GM19351 (cell line): ENCODE results near the gene SELENOH.

Source experiments
- ATAC-seq: cut with Tn5 transposase; IDR thresholded peaks from one replicate; pipeline ENCODE4 v1.9.1; 2021; ENCODE audit warnings: mild to moderate bottlenecking, moderate library complexity; ENCODE audit not compliant: unreplicated experiment

SELENOH gene

DNA sequence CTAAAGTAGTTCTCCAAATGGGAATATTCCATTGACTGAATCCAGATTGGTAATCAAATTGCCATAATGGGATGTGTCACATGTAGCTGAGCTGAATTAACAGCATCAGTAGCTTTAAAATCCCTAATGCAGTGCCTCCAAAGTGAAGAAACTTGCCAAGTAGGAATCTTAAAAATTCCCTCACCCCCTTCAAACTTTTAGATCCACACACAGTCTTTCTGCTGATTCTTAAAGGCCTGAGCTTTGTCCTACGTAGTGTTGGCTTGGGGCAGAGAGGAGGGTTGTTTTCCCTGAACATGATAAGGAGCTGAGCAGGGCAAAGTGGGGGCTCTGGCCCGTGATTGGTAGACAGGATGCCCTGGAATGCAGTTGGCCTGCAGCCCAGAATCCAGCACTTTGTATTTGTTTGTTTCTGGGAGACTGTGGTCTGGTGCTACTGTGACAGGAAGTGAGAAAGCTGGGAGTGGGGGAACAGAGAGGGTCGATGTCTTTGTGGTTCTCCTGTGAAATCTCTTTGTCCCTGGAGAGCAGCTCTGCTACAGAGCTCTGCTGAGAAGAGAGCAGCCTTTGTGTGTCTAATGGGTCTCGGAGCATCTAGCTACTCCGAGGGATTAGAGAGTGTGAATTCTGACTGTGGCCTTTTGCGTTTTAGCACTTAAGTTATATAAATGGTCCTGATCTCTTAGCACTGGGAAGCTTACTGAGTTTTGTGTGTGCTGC is 37.2 kb downstream of the SELENOH start:
- no peak for ATAC-seq

GRCh38 chr11:57779276-57779675 is 38.0 kb downstream of the SELENOH start:
- no peak for ATAC-seq

DNA sequence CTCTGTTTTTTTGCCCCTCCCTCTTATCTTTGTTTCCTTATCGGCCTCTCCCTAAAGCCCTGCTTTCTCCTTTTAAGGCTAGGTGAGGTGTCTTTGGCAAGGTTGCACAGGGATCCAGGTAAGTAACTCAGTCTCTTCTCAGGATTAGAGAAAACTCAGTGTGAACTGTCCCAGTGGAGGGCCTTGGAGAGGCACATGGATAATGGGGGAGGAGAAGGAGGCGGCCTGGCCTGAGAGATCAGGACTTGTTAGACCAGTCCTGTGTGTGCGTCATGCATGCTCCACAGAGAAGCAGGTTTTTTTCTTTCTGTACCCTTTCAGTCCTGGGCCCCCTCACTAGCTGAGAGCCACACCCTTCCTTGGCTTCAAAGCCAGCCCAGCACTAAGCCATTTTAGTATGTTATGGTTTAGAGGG is 40.2 kb downstream of the SELENOH start:
- ATAC-seq = no peak

GRCh38 chr11:57785072-57785471 is 43.8 kb downstream of the SELENOH start:
- ATAC-seq = peak; percentile 76

GRCh38 chr11:57786436-57786835 is 45.1 kb downstream of the SELENOH start:
- ATAC-seq = no peak

GRCh38 chr11:57787006-57787604 is 45.8 kb downstream of the SELENOH start:
- no peak for ATAC-seq

- ATAC-seq = no peak
Observed at GRCh38 chr11:57787920-57788702, 46.8 kb downstream of the SELENOH start.

DNA sequence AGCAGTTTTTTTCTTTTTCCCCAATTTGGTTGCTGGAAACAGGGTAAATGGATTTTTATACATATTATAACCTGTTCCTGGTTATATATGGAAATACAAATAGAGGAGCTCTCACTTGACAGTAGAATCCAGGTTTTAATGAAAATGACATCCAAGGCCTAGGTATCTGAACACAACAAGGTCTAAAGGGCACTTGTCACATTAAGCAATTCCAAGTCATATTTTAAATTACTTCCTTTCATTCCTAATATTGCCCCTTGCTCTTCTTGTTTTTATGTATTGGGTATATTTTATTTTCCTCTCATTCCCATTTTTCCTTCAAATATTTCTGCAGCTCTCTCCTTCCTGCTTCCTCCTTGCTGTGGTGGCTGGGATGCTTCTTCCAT is 47.4 kb downstream of the SELENOH start:
- no peak for ATAC-seq

DNA sequence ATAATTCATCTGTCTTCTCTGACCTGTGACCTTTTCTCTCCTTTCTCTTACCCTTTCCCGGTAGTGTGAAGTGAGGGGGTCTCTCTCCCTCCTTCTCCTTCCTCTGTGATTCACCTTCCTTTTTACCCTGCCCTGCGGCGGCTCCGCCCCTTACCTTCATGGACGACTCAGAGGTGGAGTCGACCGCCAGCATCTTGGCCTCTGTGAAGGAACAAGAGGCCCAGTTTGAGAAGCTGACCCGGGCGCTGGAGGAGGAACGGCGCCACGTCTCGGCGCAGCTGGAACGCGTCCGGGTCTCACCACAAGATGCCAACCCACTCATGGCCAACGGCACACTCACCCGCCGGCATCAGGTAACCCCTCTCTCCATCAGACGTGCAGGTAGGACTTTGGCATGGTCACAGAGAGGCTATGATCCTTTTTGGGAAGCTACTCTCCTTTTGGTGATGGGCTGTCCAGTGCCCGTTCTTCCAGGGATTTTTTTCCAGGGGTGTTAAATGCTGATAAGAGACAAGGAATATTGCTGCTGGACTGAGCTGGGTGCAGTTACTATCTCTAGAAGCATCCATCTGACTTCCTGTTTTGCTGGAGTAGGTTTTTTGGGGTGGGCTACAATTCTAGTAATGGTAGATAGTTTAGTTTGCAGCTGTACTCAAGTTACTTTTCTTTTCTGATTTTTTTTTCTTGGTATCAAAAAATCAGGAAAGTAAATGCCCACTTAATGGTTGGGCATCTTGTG is 50.2 kb downstream of the SELENOH start:
- ATAC-seq = no peak

DNA sequence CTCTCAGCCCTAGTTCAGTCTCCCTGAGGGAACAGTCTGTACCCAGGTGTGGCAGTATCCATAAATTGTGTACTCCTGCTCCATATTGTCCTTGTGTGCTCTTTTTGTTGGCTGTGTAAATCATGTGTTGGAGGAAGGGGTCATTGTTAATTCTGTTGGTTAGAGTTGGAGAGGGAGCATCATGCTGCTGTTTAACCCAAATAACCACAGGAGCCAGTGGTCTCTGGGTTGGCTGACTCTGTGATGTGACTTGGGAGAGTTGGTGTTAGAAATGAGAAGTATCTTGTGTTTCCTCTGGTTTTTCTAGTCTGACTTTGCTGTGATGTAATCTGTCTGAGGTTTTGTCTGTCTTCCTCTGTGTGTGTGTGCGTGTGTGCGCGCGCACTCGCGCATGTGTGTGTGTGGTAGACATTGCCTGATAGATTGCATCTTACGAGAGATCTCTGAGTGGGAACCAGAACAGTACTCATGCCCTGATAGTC is 50.8 kb downstream of the SELENOH start:
- ATAC-seq = peak; percentile 91

DNA sequence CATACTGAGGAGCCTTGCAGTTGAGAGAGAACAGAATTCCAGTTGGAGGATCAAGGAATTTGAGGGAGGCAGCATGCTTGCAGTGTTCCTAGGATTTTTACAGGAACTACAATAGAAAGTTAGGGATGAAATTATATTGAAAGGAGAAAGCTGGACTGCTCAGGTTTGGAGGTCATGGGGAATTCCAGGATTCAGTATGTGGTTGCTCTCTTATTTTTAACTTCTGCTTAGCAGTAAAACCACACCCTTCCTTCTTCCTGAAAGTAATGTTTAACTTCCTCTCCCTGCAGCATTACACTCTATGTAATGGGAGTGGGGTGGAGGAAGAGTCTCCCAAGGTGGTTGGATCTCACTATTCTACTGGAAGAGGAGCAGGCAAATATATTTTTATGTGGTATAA is 51.6 kb downstream of the SELENOH start:
- no peak for ATAC-seq
